Activated CD8-positive, alpha-beta memory T cell treated with anti-CD3 and anti-CD28 coated beads, Interleukin-2, amount 50 U/mL, for 48 hours (primary cell): ENCODE measurements around the gene TENM4.

ENCODE experiments used
- DNase-seq: peaks from one replicate; pipeline ENCODE4 v3.0.0-alpha.2; 2020

Gene TENM4

DNA sequence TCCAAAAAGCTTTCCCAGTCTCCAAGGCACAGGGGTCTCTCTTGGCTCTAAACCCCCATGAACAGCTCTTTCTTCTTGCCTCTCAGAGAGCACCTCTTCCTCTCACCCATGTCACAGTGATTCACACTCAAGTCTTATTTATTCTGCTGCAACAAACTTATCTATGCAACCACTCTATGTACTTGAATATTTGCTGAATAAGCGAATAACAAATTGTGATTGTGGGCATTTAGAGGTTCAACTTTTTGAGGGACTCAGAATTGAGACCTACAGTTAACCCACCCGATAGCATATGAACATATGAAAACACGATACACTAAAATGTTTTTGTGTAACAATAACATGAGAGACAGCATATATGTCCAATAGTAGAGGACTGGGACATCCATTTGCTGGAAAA, 729.1 kb downstream of the TENM4 start:
- no peak for DNase-seq

GRCh38 chr11:78710417-78710816, 730.4 kb downstream of the TENM4 start:
- no peak for DNase-seq

DNA sequence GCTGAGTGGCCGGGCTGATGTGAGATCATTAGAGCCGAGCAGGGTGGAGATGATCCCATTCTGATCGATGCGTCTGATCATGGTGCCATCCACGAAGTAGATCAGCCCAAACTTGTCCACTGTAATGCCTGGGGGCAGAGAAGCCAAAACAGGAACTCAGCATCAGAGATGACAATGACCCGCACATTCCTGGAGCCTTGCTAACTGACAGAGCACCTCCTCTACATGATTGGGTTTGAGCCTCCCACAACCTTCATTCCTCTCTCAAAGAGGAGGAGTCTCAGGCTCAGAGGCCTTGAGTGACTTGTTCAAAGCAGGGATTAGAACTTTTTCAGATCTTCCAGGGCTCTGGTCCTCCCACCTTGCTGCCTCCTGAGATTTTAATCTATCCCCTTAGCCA, 732.4 kb downstream of the TENM4 start:
- DNase-seq, result no peak

GRCh38 chr11:78706551-78706950, 734.3 kb downstream of the TENM4 start:
- no peak for DNase-seq

GRCh38 chr11:78704811-78705210, 736.0 kb downstream of the TENM4 start:
- DNase-seq, result no peak

- DNase-seq, result no peak
Observed at GRCh38 chr11:78699609-78700135, 741.2 kb downstream of the TENM4 start.

DNA sequence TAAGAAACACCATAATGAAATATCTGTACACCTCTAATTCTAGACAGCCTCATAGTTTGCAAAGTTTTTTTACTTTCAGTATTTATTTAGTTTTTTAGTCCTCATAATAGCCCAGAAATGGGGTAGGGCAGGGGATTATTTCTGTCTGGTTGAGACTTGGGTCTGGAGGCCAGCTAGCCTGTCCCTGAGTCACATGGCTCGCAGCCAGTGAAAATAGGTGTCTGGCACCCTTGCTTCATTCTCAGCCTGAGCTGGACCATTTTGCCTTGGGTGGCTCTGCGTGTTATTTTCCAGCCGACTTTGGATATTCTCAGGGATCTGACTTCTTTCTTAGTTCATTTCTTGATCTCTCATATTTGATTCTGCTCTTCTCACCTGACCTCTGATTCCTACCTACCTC, 742.2 kb downstream of the TENM4 start:
- DNase-seq, result no peak

- DNase-seq, result no peak
Observed at GRCh38 chr11:78696177-78696576, 744.7 kb downstream of the TENM4 start.

GRCh38 chr11:78694152-78694551, 746.7 kb downstream of the TENM4 start:
- DNase-seq, result no peak

- no peak for DNase-seq
Observed at GRCh38 chr11:78691215-78691614, 749.6 kb downstream of the TENM4 start.

- no peak for DNase-seq
Observed at GRCh38 chr11:78690352-78690987, 750.4 kb downstream of the TENM4 start.

- no peak for DNase-seq
Observed at GRCh38 chr11:78689585-78690153, 751.2 kb downstream of the TENM4 start.

DNA sequence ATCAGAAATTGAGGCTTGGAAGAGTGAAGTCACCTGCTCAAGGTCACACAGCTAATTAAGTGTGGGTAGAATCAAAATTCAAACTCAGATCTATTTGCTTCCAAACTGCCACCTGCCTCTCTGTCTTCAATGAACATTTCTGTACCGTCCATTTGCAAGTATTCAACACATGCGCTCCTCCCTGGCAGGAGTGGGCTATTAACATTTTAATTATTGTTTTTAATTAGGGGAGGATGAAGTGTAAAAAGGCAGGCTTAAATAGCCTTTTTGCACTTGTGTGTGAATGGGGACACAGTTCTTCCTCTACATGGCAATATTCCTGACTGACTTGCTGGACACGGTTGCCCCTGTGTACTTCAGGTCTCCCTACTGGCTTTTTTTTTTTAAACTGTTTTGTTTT, 751.7 kb downstream of the TENM4 start:
- DNase-seq, result no peak

DNA sequence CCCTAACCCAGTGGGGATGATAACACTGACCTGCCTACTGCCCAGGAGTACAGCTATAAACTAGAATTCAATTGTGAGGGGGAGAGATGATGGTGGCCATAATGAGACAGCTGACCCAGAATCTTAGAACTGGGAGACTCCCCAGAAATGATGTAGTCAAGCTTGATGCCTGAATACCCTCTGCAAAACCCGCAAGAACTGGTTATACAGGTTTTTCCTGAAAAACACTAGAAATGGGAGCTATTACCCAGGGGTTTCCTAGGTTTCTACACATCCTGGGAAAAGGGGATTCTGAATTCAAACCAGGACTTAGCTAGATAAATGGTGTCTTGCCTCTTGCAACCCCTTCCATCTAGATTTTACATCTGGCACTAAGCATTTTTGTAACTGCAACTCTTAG, 752.4 kb downstream of the TENM4 start:
- no peak for DNase-seq

GRCh38 chr11:78685156-78685555, 755.7 kb downstream of the TENM4 start:
- DNase-seq, result no peak

- no peak for DNase-seq
Observed at GRCh38 chr11:78684377-78684776, 756.5 kb downstream of the TENM4 start.

- DNase-seq, result no peak
Observed at GRCh38 chr11:78683774-78684173, 757.1 kb downstream of the TENM4 start.

GRCh38 chr11:78676026-78676557, 764.7 kb downstream of the TENM4 start:
- no peak for DNase-seq

GRCh38 chr11:78672850-78673620, 767.8 kb downstream of the TENM4 start:
- no peak for DNase-seq

GRCh38 chr11:78669249-78669648, 771.6 kb downstream of the TENM4 start:
- DNase-seq, result no peak

DNA sequence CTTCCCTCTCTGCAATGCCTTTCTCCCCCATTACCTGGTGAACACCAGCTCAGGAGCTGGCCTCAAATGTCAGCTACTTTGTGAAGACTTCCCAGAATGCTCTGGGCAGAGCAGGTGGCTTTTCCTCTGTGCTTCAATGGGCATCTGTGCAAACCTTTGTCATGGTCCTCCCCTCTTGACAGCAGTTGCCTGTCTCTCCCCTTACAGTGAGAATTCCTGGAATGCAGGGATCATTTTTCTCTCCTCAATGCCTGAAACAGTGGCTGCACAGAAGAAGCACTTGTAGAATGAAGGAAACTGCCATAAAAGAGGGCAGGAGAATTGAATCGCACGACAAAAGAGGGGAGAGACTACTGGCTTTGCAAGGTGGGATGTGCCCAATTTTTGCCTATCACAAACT, 773.4 kb downstream of the TENM4 start:
- no peak for DNase-seq

- DNase-seq, result no peak
Observed at GRCh38 chr11:78666675-78667160, 774.1 kb downstream of the TENM4 start.

DNA sequence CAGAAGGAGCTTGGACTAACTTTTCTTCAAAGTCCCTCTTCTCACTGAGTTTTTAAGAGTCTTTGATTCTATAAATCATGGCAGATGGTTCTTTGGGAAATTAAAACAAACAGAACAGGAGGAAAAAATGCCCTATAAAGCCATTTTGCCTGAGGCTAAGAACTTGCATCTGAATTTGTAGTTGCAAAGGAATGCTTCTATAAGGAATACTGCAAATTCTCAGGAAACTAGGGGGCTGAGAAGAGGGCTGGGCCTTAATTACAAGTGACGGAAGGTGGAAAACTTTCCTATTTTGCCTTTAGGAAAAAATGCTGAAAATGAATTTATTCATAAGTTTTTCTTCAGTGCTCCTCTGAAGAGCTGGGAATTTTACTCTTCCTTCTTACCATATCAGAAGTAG, 776.2 kb downstream of the TENM4 start:
- no peak for DNase-seq

DNA sequence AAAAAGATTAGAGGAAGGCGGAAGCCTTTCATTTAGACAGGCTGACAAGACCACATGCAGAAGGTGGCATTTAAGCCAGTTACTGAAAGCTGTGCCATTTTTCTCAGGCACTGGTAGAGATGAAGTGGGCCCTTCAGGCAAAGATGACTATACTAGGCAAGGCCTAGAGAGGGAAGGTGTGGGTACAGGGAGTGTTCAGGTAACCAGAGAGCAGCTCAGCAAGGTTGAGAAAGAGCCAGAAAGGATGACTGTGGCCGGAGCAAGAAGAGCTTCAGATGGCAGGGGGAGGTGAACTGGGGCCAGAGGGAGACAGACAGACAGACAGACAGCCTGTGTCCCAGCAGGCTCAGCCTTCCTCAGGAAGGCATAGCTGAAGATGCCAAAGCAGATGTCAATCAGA, 778.0 kb downstream of the TENM4 start:
- DNase-seq, result no peak
